ENCODE measurements around the gene TNKS1BP1.

Gene TNKS1BP1

GRCh38 chr11:57330029-57330428 lies 5.3 kb upstream of the TNKS1BP1 start:
- no peak for DNase-seq (ENCODE audit: low read depth, low spot score)

DNA sequence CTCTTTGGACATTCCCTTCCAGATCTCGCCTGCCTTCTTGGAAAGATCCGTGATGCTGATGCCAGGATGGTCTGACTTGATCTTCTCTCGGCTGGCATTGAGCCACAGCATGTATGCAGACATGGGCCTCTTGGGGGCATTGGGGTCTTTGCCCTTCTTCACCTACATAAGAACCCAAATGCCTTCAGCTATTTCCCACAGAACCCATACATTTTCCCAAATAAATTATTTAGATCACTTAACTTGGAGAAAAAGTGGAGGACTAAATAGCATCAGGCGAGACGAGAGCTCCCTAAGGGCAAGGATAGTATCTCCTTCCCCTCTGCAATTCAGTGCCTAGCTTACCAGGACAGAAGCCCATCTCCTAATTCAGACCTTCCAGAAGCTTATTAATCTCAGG lies 3.0 kb upstream of the TNKS1BP1 start:
- no peak for DNase-seq (ENCODE audit: low read depth, low spot score)

- no peak for DNase-seq (ENCODE audit: low read depth, low spot score)
Measured at GRCh38 chr11:57325735-57326048, 940 bp upstream of the TNKS1BP1 start.

DNA sequence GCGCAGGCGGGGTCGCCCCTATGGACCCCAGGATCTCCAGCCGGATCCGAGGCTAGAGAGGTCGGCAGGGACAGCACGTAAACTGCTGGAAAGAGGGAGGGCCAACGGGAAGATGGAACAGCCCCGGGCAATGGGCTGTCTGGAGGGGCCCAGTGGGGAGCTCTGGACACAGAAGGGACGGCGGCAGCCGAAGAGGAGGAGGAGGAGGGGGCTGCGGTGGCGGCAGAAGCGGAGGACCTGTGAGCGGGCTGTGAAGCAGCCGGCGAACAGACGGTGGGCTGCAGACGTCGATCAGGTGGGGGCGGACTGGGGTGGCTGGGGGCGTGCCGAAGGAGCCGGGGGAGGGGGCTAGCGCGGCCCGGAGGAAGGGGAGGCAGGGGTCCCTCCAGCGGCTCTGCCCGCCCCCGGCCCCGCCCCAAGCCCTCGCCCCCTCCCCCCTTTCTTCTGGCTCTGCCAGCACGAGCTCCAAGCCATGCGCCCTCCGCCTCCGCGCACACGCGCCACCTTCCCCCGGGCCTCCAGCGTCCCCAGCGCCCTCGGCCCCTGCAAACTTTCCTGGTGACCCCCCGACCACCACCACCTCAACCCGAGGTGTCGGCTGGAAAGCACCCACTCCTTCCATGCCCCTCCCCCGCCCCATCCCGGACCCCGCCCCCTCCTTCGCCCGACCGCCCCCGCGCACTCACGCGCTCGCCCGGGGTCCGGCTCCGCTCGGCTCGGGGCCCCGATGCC lies 432 bp downstream of the TNKS1BP1 start:
- no peak for DNase-seq (ENCODE audit: low read depth, low spot score)

- no peak for DNase-seq (ENCODE audit: low read depth, low spot score)
Measured at GRCh38 chr11:57323855-57324153, 948 bp downstream of the TNKS1BP1 start.

DNA sequence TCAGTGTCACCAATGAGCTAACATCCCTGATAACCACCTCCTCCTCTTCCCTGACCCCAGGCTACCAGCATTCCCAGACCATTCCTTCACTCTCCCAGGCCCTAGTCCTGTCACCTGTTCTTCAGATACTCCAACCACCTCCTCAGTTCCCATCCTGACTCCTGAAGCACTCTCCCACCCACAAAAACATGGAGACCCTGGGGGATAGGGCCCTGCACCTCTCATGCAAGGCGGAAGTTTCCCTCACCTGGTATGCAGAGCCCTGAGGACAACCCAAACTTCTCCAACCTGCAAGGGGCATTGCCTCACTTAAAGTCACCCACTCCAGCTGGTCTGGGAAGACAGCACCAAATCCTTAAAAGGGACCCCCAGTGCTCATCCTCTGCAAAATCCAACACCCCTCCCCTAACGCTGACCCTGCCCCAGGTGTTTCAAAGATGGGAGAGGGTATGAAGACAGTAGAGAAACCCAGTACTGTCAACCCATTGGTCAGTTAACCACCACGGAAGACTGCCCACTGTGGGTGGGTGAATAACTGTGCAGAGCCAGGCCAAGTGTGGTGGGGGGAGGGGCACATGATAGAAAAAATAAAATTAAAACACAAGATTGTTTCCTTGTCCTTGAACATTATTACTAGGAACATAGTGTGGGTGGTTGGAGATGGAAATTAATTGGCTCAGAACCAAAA lies 1.4 kb downstream of the TNKS1BP1 start:
- DNase-seq (ENCODE audit: low read depth, low spot score), result no peak

- DNase-seq (ENCODE audit: low read depth, low spot score), result peak; percentile 67
Measured at GRCh38 chr11:57322256-57323166, 2.2 kb downstream of the TNKS1BP1 start.

DNA sequence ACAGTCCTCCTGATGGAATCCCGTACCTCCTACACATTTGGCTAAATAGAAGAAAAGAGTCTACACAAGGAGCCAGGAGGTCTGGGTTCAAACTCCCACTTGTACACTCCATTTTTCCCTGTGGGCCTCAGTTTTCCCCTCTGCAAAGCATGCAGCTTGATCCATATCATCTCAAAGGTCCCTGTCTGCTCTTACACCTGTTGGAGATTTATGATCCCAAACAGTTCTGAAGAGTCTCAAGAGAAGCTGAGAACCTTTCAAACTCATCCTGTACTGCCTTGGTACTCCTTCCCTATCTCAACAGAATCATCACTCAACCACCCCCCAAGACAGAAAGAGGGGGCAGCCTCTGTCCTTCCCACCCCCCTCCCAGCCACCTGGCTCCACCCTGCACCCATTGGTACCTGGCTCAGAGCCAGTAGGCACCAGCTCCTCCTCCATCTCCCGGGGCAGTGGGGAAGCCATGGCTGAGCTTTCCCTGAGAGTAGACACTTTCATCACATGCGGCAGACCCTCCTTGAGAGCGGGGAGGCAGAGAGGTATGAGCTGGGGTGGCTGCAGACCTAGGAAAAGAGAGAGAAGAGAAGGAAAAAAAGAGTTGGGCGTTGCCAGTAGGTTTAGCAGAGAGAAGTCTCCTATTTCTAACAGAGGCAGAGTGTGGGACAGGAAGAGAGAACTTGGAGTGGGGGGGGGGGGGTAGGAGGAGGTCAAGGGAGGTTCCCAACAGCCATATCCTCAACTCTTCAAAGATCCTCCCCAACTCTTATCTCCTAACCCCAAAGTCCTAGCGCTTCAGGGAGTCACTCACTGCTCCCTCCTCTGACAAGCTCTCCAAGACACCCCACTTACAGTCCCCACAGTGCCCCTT lies 3.1 kb downstream of the TNKS1BP1 start:
- no peak for DNase-seq (ENCODE audit: low read depth, low spot score)

DNA sequence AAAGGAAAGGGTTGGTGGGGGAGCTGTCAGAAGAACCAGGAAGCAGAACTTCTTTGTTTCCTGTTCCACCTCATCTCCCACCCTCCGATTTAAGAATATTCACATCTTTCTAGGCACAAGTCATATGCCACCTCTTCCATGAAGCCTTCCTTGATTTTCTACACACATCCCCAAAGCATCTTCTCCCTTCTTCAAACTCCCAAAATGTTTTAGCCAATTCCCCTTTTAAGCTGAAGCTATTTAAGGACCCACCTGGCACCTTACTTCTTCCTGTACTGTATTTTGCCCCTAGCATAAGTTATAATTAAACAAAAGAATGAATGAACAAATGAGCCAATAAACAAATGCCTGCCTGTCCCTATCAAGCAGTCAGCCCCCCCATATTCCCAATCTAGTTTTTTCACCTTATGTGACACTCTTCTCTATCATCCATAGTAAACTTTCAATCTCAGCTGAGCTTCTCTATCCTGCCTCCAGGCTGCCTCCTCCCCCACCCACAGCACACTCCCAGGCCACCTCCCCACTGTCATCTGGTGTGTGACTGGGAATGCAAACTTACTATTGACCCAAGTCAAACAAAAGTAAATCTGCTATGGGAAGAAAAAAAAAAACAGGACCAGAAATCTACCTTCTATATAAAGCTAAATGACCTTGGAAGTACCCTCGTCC lies 3.9 kb downstream of the TNKS1BP1 start:
- no peak for DNase-seq (ENCODE audit: low read depth, low spot score)

- no peak for DNase-seq (ENCODE audit: low read depth, low spot score)
Measured at GRCh38 chr11:57320067-57320718, 4.6 kb downstream of the TNKS1BP1 start.

DNA sequence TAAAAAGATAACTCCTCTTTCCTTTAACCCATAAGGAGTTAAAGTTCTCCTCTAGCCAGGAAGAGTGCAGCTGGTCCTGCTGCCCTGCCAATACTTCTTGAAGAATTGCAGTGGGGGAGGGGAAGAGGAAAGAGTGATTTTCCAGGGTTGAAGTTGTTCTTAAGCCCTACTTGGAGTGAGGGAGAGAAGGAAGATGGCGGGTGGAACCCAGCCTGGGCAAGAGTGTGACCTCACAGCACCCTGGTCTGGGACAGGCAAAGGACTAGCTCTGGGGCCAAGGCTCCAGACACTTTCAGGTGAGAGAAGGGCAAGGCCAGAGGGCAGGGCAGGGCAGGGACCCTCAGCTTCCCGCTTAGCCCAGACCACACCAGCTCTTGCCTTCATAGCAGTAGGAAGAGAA lies 6.6 kb downstream of the TNKS1BP1 start:
- no peak for DNase-seq (ENCODE audit: low read depth, low spot score)

DNA sequence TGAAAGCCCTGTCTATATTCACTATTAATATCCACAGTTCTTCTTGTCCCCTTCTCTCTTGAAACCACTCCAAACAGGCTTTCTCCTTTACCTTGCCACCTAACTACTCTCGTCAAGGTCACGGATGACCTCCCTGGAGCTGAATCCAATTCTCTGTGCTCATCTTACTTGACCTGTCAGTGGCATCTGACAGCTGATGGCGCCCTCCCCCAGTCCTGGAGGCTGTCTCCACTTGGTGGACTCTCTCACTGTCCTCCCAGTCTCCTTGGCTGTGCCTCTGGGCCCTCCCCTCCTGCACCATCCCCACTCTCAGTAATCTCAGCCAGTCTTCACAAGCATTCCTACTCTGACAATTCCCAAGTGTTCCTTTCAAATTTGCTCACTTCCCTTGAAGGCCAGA lies 8.7 kb downstream of the TNKS1BP1 start:
- DNase-seq (ENCODE audit: low read depth, low spot score), result no peak

DNA sequence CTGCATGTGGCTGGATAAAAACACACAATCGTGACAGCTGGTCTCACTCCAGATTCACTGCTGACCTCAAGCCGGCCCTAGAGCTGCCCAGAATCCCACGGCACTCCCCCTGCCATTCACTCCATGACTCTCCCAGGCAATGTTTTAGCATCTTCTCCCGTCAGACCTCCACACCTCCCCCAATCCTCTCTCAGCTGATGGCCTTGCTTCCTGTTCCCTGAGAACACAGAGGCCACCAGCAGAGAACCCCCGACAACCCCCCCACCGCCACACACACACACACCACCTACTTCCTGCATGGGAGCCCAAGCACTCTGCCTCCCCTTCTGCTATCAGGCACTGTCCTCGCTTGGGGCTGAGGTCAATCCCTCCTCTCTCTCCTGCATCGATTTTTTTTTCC lies 9.3 kb downstream of the TNKS1BP1 start:
- no peak for DNase-seq (ENCODE audit: low read depth, low spot score)

DNA sequence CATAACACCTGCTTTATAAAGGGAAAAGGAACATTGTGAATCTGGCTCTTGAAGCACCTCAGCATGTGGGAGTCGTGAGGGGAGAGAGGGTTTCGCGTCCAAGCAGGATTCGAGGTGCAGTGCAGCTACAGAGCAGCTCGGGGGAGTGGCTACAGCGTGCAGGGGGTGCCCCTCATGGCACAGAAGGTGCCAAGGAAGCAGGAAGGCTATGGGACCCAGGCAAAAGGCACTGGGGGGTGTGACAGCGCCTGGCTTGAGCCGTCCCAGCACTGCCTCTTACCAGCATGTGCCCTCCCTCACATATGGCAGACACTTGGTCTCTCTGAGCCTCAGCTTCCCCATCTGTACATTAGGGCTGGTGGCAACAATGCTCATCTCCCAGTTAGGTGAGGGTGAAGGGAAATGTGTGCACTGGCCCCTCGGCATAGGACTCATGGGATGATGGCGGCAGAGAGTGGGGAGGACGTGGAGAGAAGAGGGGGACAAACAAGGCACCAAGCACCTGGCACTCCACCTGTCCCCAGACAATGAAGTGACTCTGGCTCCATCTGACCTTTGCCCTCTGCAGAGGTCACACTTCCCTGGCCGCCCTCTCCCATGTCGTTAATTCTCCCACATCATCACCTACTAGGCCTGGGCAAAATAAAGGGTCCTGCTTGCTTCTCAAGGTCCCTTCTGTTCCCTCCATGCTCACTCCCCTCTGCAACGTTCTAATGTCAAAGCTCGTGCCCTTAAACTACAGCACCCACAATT lies 10.4 kb downstream of the TNKS1BP1 start:
- DNase-seq (ENCODE audit: low read depth, low spot score), result no peak

GRCh38 chr11:57313788-57314135 lies 11.0 kb downstream of the TNKS1BP1 start:
- no peak for DNase-seq (ENCODE audit: low read depth, low spot score)

DNA sequence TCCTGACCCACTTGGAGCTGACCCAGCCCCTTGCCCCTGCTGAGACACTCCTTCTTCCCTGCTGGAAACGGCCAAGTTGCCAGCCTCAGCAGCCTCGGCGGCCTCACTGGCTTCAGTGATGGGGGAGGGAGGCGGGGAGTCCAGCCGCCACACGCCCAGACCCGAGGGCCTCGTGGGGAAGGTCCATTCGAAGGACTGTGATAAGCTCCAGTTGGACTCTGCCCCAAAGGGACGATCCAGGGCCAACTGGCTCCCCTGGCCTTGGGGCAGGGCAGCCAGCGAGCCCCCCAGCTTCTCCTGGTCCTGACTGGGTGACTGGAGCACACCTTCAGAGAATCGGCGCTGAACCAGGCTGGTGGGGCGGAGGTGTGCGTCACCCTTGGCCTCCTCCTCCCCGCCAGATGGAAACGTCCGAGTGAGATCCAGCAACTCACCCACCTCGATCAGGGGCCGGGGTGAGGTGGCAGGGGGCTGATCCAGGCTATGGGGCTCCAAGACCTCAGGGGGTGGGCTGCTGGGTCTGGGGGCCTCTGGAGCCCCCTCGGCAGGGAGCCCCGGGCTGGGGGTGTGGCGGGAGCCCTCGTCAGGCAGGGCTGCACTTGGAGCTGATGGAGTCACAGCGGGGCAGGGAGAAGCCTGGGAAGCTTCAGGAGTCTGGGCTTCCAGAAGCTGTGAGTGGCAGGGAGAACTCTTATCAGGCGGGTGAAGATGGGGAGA lies 11.5 kb downstream of the TNKS1BP1 start:
- no peak for DNase-seq (ENCODE audit: low read depth, low spot score)

GRCh38 chr11:57312511-57313021 lies 12.2 kb downstream of the TNKS1BP1 start:
- no peak for DNase-seq (ENCODE audit: low read depth, low spot score)

GRCh38 chr11:57311109-57311936 lies 13.4 kb downstream of the TNKS1BP1 start:
- DNase-seq (ENCODE audit: low read depth, low spot score), result peak; percentile 75

All from brain pericyte (primary cell).